ENCODE results near the gene ZNF205. TPM values are rescaled to one million over a fixed set of nuclear protein-coding genes. Genes with fewer than 3 reads are reported as not detected.

Gene ZNF205
- total and polyA plus RNA-seq, 10 of the 15 experiments (the other 5 are each of a cell fraction or from before 2014, with no cell fraction given), result 0.26 to 1.5 (median 0.78) TPM; not detected in 2

GRCh38 chr16:3106205-3106928, 6.0 kb upstream of the ZNF205 start (continued):
- TF ChIP-seq ZBTB11 (CRISPR knock-in tag; IDR thresholded peaks at IDR 0.05) (peak; percentile 89), CBX5 (IDR thresholded peaks at IDR 0.05; ENCODE audit: low read depth) (no peak), RB1 (IDR thresholded peaks at IDR 0.05; ENCODE audit: borderline replicate concordance) (peak; percentile 92; the same call in 1 of the 2 replicates), RELB (IDR thresholded peaks at IDR 0.05; ENCODE audit: low read depth) (no peak), NFXL1 (IDR thresholded peaks at IDR 0.05; ENCODE audit: borderline replicate concordance) (no peak), HCFC1 (IDR thresholded peaks at IDR 0.05; ENCODE audit: low read length) (peak; percentile 68), TBL1XR1 (IDR thresholded peaks at IDR 0.05; ENCODE audit: low read depth, low read length) (no peak), WRNIP1 (IDR thresholded peaks at IDR 0.05; ENCODE audit: borderline replicate concordance, low read depth, low read length) (0 out of 2 replicates have a peak, but pooled peaks have one; percentile 51), MXI1 (IDR thresholded peaks at IDR 0.05; ENCODE audit: low read depth, low read length) (peak; percentile 88), MEF2B (IDR thresholded peaks at IDR 0.05; ENCODE audit: partially characterized antibody, poor library complexity, severe bottlenecking) (peak; percentile 14), SMAD1 (IDR thresholded peaks at IDR 0.05; ENCODE audit: low read depth, partially characterized antibody) (no peak), IKZF1 (conservative IDR thresholded peaks at IDR 0.05) (peak; percentile 68), BCLAF1 (IDR thresholded peaks at IDR 0.05) (no peak), ELK1 (IDR thresholded peaks at IDR 0.05; ENCODE audit: low read depth, low read length) (peak; percentile 51; the same call in 1 of the 2 replicates), NFYB (IDR thresholded peaks at IDR 0.05; ENCODE audit: insufficient read depth, low read depth, low read length) (no peak), BMI1 (IDR thresholded peaks at IDR 0.05; ENCODE audit: borderline replicate concordance) (peak; percentile 61; the same call in 1 of the 2 replicates), BACH1 (IDR thresholded peaks at IDR 0.05; ENCODE audit: borderline replicate concordance) (peak; percentile 36; the same call in 1 of the 2 replicates), POLR2AphosphoS2 (IDR thresholded peaks at IDR 0.05; ENCODE audit: low read depth, low read length) (no peak), ZBED1 (IDR thresholded peaks at IDR 0.05; ENCODE audit: borderline replicate concordance) (no peak), SPI1 (IDR thresholded peaks at IDR 0.05; ENCODE audit: borderline replicate concordance, insufficient read depth, low read depth, low read length) (no peak), DPF2 (IDR thresholded peaks at IDR 0.05) (peak; percentile 52; the same call in 1 of the 2 replicates)

Data from GM12878 (cell line).